ENCODE measurements around the gene LBH.
A peak's percentile ranks its signal among the peaks of the same experiment; 100 is the strongest.

LBH gene

GRCh38 chr2:30239308-30239985 lies 8.1 kb downstream of the LBH start:
- TF ChIP-seq, protein P1, sequence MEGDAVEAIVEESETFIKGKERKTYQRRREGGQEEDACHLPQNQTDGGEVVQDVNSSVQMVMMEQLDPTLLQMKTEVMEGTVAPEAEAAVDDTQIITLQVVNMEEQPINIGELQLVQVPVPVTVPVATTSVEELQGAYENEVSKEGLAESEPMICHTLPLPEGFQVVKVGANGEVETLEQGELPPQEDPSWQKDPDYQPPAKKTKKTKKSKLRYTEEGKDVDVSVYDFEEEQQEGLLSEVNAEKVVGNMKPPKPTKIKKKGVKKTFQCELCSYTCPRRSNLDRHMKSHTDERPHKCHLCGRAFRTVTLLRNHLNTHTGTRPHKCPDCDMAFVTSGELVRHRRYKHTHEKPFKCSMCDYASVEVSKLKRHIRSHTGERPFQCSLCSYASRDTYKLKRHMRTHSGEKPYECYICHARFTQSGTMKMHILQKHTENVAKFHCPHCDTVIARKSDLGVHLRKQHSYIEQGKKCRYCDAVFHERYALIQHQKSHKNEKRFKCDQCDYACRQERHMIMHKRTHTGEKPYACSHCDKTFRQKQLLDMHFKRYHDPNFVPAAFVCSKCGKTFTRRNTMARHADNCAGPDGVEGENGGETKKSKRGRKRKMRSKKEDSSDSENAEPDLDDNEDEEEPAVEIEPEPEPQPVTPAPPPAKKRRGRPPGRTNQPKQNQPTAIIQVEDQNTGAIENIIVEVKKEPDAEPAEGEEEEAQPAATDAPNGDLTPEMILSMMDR (IDR thresholded peaks at IDR 0.05; ENCODE audit: unreplicated experiment in 3 of 3): peak; percentile 81 to 89 (median 82)
- Mint-ChIP-seq H3K9me3 (no peaks in the 10 kb centered on the region), H3K27ac (peak overlapping the region; percentile 6 to 64 (median 36)), H3K4me1 (peaks cover 43% of the 10 kb centered on the region), H3K4me3 (peak overlapping the region in 1 of 3 experiments; percentile 14), H3K36me3 (ENCODE audit: low read depth) (peaks cover 68% of the 10 kb centered on the region), H3K27me3 (ENCODE audit: low read depth) (no peaks in the 10 kb centered on the region)

DNA sequence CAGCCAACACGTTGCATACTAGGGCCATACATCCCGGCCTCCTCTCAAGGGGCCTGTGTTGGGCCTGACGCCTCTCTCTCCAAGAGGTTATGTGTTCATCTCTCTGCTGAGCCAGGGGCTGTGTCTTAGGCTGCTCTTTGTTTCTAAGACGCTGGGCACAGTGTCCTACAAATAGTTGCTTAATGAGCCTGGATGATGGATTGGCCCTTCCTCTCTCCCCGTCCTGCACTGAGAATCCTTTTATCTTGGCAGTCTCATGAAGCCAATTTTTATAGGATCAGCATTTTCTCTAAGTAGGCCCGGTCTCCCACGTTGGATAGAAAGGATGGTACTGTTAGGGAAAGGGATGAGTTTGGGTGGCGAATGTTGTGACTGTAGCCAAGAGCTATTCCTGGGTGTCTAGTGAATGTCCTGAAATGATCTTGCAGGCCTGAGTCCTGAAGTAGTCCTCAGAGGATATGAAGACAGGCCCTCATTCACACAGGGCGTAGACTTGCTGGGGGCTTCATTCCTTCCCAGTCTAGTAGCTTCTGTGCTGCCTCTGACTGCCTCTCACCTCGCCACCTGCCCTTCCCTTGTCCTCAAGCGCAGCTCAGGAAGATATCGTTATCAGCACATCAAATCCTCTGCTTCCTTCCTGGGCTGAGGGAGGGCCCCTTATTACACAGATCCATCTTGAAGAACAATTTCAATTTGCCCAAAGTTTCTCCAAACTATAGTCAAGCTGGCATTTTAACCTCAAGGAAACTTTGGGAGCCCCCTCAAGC lies 8.8 kb downstream of the LBH start:
- Mint-ChIP-seq H3K27ac (peak overlapping the region; percentile 6 to 64 (median 36)), H3K9me3 (no peaks in the 10 kb centered on the region), H3K27me3 (ENCODE audit: low read depth) (no peaks in the 10 kb centered on the region), H3K36me3 (ENCODE audit: low read depth) (peaks cover 64% of the 10 kb centered on the region), H3K4me3 (no peak overlapping the region), H3K4me1 (peaks cover 42% of the 10 kb centered on the region)
- TF ChIP-seq, protein P1 (IDR thresholded peaks at IDR 0.05; ENCODE audit: unreplicated experiment in 3 of 3): no peak

DNA sequence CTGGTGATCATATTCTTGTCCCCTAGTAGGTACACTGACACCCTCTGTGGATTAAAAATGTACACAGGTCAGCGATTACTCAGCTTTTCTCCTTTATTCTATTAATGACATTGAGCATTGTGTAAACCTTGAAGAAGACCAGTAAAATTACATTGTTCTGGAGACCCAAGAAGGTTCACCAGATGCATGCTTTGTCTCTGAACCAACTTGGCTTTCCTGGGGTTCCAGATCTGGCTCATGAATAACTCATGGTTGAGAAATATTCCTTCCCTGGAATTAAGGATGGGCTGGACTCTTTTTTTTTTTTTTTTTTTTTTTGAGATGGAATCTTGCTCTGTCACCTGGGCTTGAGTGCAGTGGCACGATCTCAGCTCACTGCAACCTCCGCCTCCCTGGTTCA lies 11.9 kb downstream of the LBH start:
- Mint-ChIP-seq H3K4me1 (peaks cover 25% of the 10 kb centered on the region), H3K27ac (no peak overlapping the region), H3K36me3 (ENCODE audit: low read depth) (peaks cover 61% of the 10 kb centered on the region), H3K4me3 (no peak overlapping the region), H3K9me3 (no peaks in the 10 kb centered on the region), H3K27me3 (ENCODE audit: low read depth) (no peaks in the 10 kb centered on the region)
- TF ChIP-seq, protein P1 (IDR thresholded peaks at IDR 0.05; ENCODE audit: unreplicated experiment in 3 of 3): no peak

GRCh38 chr2:30245364-30245763 lies 14.0 kb downstream of the LBH start:
- Mint-ChIP-seq H3K9me3 (no peaks in the 10 kb centered on the region), H3K36me3 (ENCODE audit: low read depth) (peaks cover 47% of the 10 kb centered on the region), H3K27me3 (ENCODE audit: low read depth) (no peaks in the 10 kb centered on the region), H3K4me3 (no peak overlapping the region), H3K27ac (no peak overlapping the region), H3K4me1 (peaks cover 22% of the 10 kb centered on the region)
- TF ChIP-seq, protein P1 (IDR thresholded peaks at IDR 0.05; ENCODE audit: unreplicated experiment in 3 of 3): no peak

- TF ChIP-seq, protein P1 (IDR thresholded peaks at IDR 0.05; ENCODE audit: unreplicated experiment in 3 of 3): no peak
- no peaks in the 10 kb centered on the region for H3K27me3 Mint-ChIP-seq (ENCODE audit: low read depth)
- no peak overlapping the region for H3K4me3 Mint-ChIP-seq
- peaks cover 42% of the 10 kb centered on the region for H3K4me1 Mint-ChIP-seq
- H3K27ac Mint-ChIP-seq: no peak overlapping the region
- H3K36me3 Mint-ChIP-seq (ENCODE audit: low read depth): peaks cover 31% of the 10 kb centered on the region
- H3K9me3 Mint-ChIP-seq: no peaks in the 10 kb centered on the region
Measured at GRCh38 chr2:30248791-30249190, 17.5 kb downstream of the LBH start.

Data from nephron (organoid).